Effector CD8-positive, alpha-beta T cell (primary cell): ENCODE measurements around the gene CIART.
"Not testable (repeated sequence)": the region's sequence is repeated elsewhere in the genome, so short reads cannot be mapped to it uniquely, and the experiment has no call there.

Experiments used
- DNase-seq: peaks from one replicate; lab custom pipeline; 2025; lab: John Stamatoyannopoulos, UW

The CIART gene

GRCh38 chr1:150309758-150310508 is 27.6 kb downstream of the CIART start:
- DNase-seq = no peak

- no peak for DNase-seq
Measured at GRCh38 chr1:150311762-150312161, 29.4 kb downstream of the CIART start.

- DNase-seq = not testable (repeated sequence)
Measured at GRCh38 chr1:150314691-150315090, 32.3 kb downstream of the CIART start.

- DNase-seq = no peak
Measured at GRCh38 chr1:150320667-150320978, 38.3 kb downstream of the CIART start.

- DNase-seq = no peak
Measured at GRCh38 chr1:150321826-150322166, 39.4 kb downstream of the CIART start.

GRCh38 chr1:150322310-150322709 is 40.0 kb downstream of the CIART start:
- no peak for DNase-seq

- DNase-seq = no peak
Measured at GRCh38 chr1:150332651-150333290, 50.4 kb downstream of the CIART start.
